Forelimb muscle (tissue), 1 donor: ENCODE data around the gene DDX31. TPM values are rescaled to one million over a fixed set of nuclear protein-coding genes. Genes with fewer than 3 reads are reported as not detected.

ENCODE experiments used
- DNase-seq: peaks from one replicate; pipeline ENCODE4 v3.0.0-alpha.2; 2013; ENCODE audit warnings: low read depth
- polyA plus RNA-seq: library from polyadenylated mRNA; unstranded; fragments of 120-200 nt; gene quantifications from one replicate; pipeline ENCODE4 v1.2.1, GENCODE V29; 2013; ENCODE audit not compliant: insufficient read length

DDX31 gene
- polyA plus RNA-seq, 1 donor, result 8.9 TPM

GRCh38 chr9:132596200-132596599, 73.6 kb downstream of the DDX31 start:
- DNase-seq, result no peak

GRCh38 chr9:132595319-132595718, 74.5 kb downstream of the DDX31 start:
- DNase-seq, result no peak

- no peak for DNase-seq
Measured at GRCh38 chr9:132594412-132594811, 75.4 kb downstream of the DDX31 start.

GRCh38 chr9:132592451-132592850, 77.3 kb downstream of the DDX31 start:
- DNase-seq, result no peak

GRCh38 chr9:132591751-132592314, 78.0 kb downstream of the DDX31 start:
- no peak for DNase-seq

- DNase-seq, result no peak
Measured at GRCh38 chr9:132591244-132591643, 78.5 kb downstream of the DDX31 start.

- no peak for DNase-seq
Measured at GRCh38 chr9:132590318-132591182, 79.2 kb downstream of the DDX31 start.

- DNase-seq, result no peak
Measured at GRCh38 chr9:132590037-132590317, 79.8 kb downstream of the DDX31 start.

- DNase-seq, result no peak
Measured at GRCh38 chr9:132589148-132590036, 80.4 kb downstream of the DDX31 start.

- DNase-seq, result no peak
Measured at GRCh38 chr9:132588501-132589147, 81.2 kb downstream of the DDX31 start.

GRCh38 chr9:132588098-132588497, 81.7 kb downstream of the DDX31 start:
- DNase-seq, result no peak

- no peak for DNase-seq
Measured at GRCh38 chr9:132587592-132587955, 82.2 kb downstream of the DDX31 start.

- DNase-seq, result no peak
Measured at GRCh38 chr9:132586830-132587591, 82.8 kb downstream of the DDX31 start.

GRCh38 chr9:132585954-132586829, 83.6 kb downstream of the DDX31 start:
- no peak for DNase-seq

- no peak for DNase-seq
Measured at GRCh38 chr9:132584601-132585560, 84.9 kb downstream of the DDX31 start.

- DNase-seq, result no peak
Measured at GRCh38 chr9:132583584-132584304, 86.0 kb downstream of the DDX31 start.

GRCh38 chr9:132582786-132583583, 86.8 kb downstream of the DDX31 start:
- DNase-seq, result no peak
